ENCODE measurements around the gene C7orf57. TPM values are rescaled to one million over a fixed set of nuclear protein-coding genes. Genes with fewer than 3 reads are reported as not detected.

C7orf57 gene
- 0.13 and 0.16 TPM in 2 replicates for total RNA-seq

DNA sequence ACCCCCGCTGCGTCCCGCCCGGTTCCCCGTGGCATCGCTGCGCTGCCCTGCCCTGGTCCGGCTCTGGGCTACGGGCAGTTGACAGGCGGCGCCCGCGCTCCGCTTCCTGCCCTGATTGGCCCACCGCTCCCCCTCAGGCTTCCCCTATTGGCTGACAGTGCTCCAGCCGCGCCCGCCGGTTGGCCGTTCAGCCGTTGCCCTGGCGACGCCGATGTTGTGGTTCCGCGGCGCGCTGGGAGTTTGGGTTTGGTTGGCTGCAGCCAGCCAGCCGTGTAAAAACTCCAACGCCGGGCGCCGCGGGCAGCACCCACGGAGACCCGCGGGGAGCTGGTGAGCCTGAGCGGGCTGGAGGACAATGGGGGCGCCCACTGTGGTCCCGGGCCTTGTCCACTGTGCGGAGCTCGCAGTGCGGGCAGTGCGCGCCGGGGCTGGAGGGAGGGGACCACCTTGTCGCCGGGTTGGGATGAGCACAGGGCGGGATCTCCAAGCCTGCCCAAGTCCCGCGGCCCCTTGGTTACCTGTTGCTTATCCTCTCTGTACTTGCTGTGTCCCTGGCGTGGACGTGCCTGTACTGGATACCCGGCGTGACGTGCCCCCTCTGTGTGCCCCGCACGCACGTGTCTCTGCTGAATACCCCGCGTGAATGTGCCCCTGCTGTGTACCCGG lies at the start of gene C7orf57:
Gene C7orf57 (plus strand): TSS at position 243 of the 666 bp plus-strand sequence. CDS start 766 bp downstream, outside the sequence.

DNA sequence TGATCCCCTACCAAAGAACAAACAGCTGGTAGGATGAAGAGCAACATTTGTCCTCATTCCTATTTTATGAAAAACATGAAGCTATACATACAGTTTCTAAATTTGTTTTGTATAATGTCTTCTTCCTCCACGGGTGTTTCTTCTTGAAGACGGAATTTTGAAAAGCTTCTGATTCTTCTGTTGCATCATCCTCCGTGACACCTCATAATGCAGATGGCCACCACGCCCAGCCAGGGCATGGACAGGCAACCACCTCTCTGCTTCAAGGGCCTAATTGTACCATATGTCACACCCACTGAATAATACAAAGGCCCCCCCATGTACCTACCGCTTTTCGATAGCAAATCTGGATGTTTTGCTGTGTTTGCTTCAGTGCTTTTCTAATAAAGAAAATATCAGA lies 6.4 kb upstream of the C7orf57 start, which contains the start of gene SUN3:
Gene SUN3 (minus strand): TSS at position 170 of the 400 bp plus-strand sequence. CDS start 169 bp downstream, at position 1.

DNA sequence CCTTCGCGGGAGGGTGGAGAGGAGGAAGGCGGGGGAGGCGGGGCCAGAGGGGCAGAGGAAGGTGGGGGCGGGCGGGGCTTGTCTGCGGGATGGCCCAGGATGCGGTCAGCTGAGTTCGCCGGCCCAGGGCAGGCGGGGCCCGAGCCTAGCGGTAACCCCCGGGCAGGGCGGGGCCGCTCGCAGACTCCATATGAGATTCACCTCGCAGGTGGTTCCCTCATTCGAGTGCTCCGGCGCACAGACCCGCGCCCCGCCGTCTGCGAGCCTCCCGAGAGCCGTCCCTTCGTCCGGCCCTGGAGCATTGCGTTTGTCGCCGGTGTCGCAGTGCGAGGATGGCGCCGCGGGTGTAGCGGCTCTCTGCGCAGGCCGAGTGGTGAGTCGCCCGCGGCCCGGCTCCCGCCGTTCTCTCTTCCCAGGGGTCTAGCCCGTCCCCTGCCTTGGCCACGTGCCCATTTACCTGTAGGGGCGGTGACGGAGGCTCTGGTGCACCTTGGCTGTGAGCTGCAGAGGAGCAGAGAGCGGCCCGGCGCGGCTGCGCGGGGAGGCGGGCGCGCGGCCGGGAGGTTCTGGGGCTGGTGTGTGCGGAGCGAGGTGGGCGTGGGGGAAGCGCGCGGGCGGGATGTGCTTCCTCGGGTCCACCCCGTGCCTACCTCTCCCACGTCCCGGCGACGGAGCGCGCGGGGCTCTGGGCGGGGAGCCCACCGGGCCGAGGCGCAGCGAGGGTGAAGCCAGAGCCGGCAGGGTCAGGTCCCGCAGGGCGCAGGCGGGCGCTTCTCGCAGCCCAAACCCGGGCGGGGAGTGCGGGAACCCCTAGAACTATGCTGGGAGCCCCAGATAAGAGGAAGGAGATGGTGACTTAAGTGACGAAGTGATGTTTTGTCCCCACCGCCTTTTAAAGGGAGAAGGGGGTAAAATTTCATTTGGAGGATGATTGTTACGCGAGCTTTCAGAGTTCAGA lies 54.0 kb downstream of the C7orf57 start, which contains the start of gene UPP1:
Gene UPP1 (plus strand): TSS at position 220 of the 958 bp plus-strand sequence. CDS start 5,519 bp downstream, outside the sequence.

Other genes with a start within 250 kb of the C7orf57 start
- under 0.01 TPM in 1 of 2 replicates, not detected in the other for gene PKD1L1, start 87.1 kb upstream of the C7orf57 start, total RNA-seq
- gene HUS1, start 55.9 kb upstream of the C7orf57 start, total RNA-seq, result 10.9 and 16.3 TPM in 2 replicates
- gene SUN3, start 6.4 kb upstream of the C7orf57 start, total RNA-seq, result 0.51 TPM in 1 of 2 replicates, not detected in the other
- gene UPP1, start 53.7 kb downstream of the C7orf57 start, total RNA-seq, result 27.4 and 39.6 TPM in 2 replicates
- gene ABCA13, start 135.9 kb downstream of the C7orf57 start, total RNA-seq, result 0.38 and 0.65 TPM in 2 replicates